SW480 (cell line): ENCODE results near the gene BAZ2B.
"Not testable (repeated sequence)": the region's sequence is repeated elsewhere in the genome, so short reads cannot be mapped to it uniquely, and the experiment has no call there.

Experiments used
- DNase-seq: peaks from one replicate; pipeline ENCODE4 v3.0.0-alpha.2; 2016; ENCODE audit warnings: low spot score

BAZ2B gene

GRCh38 chr2:159402790-159403189, 213.6 kb downstream of the BAZ2B start:
- DNase-seq: no peak

- not testable (repeated sequence) for DNase-seq
Measured at GRCh38 chr2:159402160-159402559, 214.2 kb downstream of the BAZ2B start.

- no peak for DNase-seq
Measured at GRCh38 chr2:159399716-159400415, 216.5 kb downstream of the BAZ2B start.

- DNase-seq: no peak
Measured at GRCh38 chr2:159396799-159397198, 219.5 kb downstream of the BAZ2B start.

- no peak for DNase-seq
Measured at GRCh38 chr2:159382447-159383028, 233.8 kb downstream of the BAZ2B start.

- no peak for DNase-seq
Measured at GRCh38 chr2:159381574-159381973, 234.8 kb downstream of the BAZ2B start.

- no peak for DNase-seq
Measured at GRCh38 chr2:159380685-159381239, 235.6 kb downstream of the BAZ2B start.

- DNase-seq: no peak
Measured at GRCh38 chr2:159379181-159379580, 237.2 kb downstream of the BAZ2B start.

GRCh38 chr2:159375241-159375640, 241.1 kb downstream of the BAZ2B start:
- DNase-seq: no peak

- DNase-seq: no peak
Measured at GRCh38 chr2:159371506-159371905, 244.8 kb downstream of the BAZ2B start.

GRCh38 chr2:159366538-159366937, 249.8 kb downstream of the BAZ2B start:
- DNase-seq: no peak

- no peak for DNase-seq
Measured at GRCh38 chr2:159362816-159363251, 253.5 kb downstream of the BAZ2B start.

GRCh38 chr2:159362094-159362493, 254.3 kb downstream of the BAZ2B start:
- DNase-seq: no peak

- not testable (repeated sequence) for DNase-seq
Measured at GRCh38 chr2:159361603-159362002, 254.7 kb downstream of the BAZ2B start.

- DNase-seq: no peak
Measured at GRCh38 chr2:159356053-159356554, 260.2 kb downstream of the BAZ2B start.

- DNase-seq: no peak
Measured at GRCh38 chr2:159351977-159352376, 264.4 kb downstream of the BAZ2B start.

- no peak for DNase-seq
Measured at GRCh38 chr2:159349674-159350299, 266.6 kb downstream of the BAZ2B start.

GRCh38 chr2:159326569-159327255, 289.6 kb downstream of the BAZ2B start:
- peak; percentile 28 for DNase-seq

GRCh38 chr2:159322419-159322818, 293.9 kb downstream of the BAZ2B start:
- DNase-seq: no peak

GRCh38 chr2:159317392-159318088, 298.8 kb downstream of the BAZ2B start:
- DNase-seq: no peak

- no peak for DNase-seq
Measured at GRCh38 chr2:159307942-159308341, 308.4 kb downstream of the BAZ2B start.

- no peak for DNase-seq
Measured at GRCh38 chr2:159300586-159300985, 315.8 kb downstream of the BAZ2B start.
